GM21825 (cell line): ENCODE measurements around the gene R3HDM4.
"Not testable (repeated sequence)": the region's sequence is repeated elsewhere in the genome, so short reads cannot be mapped to it uniquely, and the experiment has no call there.

Experiments used
- ATAC-seq: cut with Tn5 transposase; IDR thresholded peaks from one replicate; pipeline ENCODE4 v1.9.1; 2021; ENCODE audit warnings: mild to moderate bottlenecking, moderate library complexity; ENCODE audit not compliant: unreplicated experiment

The R3HDM4 gene

DNA sequence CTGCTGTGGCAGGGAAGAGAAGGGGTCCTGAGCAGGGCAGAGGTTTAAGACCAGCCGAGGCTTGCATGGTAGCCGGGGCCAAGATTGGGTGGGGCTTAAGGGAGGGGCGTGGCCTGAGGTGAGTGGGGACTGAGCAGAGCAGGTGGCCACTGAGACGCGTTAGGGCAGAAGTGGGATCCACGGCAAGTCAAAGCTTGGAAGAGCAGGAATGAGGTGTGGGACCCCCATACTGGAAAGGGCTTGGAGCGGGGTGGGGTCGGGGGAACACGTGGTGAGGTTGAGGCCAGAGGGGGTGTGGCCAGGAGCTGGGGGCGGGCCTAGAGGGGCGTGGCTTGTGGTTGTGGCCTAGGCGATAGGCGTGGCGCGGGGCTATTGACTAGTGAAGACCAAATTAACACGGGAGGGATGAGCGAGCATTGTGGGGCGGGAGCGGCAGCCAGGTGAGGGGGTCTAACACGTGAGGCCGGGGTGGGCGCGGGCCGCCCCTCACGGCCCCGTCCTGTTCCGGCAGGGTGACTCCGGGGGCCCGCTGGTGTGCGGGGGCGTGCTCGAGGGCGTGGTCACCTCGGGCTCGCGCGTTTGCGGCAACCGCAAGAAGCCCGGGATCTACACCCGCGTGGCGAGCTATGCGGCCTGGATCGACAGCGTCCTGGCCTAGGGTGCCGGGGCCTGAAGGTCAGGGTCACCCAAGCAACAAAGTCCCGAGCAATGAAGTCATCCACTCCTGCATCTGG, 50.3 kb downstream of the R3HDM4 start:
- no peak for ATAC-seq

DNA sequence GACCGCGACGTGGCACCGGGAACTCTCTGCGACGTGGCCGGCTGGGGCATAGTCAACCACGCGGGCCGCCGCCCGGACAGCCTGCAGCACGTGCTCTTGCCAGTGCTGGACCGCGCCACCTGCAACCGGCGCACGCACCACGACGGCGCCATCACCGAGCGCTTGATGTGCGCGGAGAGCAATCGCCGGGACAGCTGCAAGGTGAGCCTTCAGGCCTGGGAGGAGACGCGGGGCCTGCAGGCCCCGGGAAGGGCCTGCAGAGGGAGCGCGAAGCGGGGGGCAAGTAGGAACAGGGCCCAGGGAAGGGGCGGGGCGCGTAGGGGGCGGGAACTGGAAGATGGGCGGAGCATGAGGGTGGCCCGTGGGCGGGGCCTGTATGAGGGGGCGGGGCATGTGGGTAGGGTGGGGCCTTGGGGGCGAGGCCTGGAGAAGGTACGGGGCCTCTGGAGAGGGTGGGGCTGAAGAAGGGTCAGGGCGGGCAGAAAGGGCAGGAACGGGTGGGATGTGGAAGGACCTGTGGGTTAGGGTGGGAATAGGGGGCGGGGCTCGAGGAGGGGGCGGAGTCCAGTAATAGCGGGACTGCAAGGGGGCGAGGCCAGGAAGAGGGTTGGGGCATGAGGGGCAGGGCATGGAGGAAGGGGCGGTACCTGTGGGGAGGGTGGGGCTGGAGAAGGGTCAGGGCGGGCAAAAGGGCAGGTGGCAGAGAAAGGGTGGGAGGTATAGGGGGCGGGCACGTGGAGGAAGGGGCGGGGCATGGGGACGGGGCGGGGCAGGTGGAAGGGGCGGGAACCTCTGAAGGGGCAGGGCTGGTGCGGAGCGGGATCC, 51.1 kb downstream of the R3HDM4 start:
- no peak for ATAC-seq

DNA sequence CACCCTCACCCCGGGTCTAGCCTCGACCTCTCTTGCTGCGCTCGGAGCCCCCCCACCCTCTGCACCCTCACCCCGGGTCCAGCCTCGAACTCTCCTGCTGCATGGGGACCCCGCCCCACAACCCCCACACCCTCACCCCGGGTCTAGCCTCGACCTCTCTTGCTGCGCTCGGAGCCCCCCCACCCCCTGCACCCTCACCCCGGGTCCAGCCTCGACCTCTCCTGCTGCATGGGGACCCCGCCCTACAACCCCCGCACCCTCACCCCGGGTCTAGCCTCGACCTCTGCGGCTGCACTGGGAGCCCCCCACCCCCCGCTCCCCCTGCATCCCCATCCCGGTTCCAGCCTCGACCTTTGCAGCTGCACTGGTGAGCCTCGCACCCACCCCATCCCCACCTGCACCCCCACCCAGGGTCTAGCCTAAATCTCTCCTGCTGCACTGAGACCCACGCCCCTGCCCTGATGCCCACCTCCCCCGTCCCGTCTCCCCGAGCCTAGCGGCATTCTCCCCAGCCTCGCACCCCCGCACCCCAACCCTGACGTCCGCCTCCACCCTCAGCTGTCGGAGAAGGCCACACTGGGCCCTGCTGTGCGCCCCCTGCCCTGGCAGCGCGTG, 51.8 kb downstream of the R3HDM4 start:
- ATAC-seq = no peak

DNA sequence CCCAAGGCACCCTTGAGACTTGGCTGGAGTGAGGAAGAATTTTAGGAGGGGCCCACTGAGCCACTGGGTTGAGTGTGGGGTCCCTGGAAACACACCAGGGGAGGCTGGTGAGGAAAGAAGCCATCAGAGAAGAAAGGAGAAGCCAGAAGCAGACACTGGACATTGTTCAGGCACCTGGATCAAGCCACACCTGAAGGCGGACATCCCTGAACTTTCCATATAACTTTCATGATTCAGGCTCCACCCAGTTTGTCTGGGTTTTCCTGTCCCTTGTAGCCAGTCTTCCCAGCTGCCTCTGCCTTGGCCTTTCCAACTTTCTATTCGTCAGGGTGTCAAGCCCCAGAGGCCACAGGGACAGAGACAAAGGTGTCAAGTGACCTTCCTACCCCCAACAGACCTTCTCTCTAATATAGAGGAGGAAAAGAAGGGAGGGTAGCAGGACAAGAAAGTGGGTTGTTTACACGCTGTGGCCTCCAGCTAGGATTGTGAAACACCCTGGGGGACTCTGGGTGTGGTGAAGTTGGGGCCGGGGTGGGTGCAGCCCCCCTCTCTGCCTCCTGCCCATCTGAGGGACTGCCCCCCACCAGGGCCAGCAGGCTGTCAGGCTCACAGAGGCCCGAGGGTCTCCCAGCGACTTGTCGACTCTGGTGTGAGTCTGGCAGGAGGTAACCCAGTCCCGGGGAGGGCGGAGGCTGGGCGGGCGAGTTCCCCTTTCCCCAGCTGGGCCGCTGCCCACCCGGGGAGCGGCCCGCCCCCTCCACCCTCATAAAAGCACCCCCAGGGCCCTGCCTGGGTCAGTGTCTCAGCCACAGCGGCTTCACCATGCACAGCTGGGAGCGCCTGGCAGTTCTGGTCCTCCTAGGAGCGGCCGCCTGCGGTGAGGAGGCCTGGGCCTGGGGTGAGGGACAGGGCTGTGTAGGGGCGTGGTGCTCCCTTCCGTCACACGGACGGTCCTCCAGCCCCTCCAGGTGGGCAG, 53.9 kb downstream of the R3HDM4 start, which contains the start of gene CFD:
TSS of gene CFD (plus strand) at position 797 of the 976 bp plus-strand sequence. CDS start at position 823, 26 bp downstream.
- ATAC-seq = no peak

DNA sequence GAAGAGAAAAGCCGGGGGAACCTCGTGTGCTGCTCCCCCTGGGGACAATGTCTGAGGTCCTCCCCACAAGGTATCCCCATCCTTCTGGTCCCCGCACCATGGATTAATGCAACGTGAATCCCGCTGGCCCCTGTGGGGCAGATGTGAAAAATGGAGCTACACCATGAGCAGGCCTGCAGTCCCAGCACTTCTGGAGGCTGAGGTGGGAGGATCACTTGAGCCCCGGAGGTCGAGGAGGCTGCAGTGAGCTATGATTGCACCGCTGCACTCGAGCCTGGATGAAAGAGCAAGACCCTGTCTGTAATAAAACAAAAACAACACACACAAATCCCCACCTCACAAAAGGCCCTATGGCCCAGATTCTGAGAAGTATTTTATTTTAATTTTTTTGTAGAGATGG, 54.7 kb downstream of the R3HDM4 start:
- ATAC-seq = no peak

DNA sequence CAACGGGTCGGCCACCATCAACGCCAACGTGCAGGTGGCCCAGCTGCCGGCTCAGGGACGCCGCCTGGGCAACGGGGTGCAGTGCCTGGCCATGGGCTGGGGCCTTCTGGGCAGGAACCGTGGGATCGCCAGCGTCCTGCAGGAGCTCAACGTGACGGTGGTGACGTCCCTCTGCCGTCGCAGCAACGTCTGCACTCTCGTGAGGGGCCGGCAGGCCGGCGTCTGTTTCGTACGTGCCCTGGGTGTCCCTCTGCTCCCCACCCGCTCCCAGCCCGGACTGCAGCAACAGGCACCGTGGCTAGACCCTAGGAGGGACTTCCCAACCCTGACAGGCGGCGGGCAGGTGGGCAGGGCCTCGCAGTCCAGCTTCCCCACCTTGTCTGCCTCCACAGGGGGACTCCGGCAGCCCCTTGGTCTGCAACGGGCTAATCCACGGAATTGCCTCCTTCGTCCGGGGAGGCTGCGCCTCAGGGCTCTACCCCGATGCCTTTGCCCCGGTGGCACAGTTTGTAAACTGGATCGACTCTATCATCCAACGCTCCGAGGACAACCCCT, 57.4 kb downstream of the R3HDM4 start:
- no peak for ATAC-seq

DNA sequence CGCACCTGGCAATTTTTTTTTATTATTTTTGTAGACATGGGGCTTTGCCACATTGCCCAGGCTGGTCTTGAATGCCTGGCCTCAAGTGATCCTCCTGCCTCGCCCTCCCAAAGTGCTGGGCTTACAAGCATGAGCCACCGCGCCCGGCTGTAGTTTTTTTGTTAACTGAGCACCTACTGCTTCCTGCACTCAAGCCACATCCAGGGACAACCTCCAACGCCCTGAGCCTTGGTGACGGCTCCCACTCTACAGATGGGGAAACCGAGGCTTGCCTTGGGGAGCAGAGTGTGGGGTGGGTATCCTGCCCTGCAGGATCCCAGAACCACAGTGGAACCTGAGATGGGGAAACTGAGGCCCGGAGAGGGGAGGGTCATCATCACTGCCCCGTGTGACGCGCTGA, 57.9 kb downstream of the R3HDM4 start:
- ATAC-seq = no peak

DNA sequence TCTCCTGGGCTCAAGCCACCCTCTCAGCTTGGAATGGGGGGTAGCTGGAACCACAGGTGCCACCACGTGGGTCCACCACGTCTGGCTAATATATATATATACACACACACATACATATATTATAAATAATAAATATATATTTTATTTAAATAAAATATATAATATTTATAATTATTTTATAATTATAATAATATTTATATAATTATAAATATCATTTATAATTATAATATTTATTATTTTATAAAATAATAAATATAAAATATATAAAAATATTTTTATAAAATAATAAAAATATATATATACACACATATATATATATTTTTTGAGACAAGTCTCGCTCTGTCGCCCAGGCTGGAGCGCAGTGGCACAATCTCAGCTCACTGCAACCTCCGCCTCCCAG, 58.5 kb downstream of the R3HDM4 start:
- ATAC-seq = no peak

DNA sequence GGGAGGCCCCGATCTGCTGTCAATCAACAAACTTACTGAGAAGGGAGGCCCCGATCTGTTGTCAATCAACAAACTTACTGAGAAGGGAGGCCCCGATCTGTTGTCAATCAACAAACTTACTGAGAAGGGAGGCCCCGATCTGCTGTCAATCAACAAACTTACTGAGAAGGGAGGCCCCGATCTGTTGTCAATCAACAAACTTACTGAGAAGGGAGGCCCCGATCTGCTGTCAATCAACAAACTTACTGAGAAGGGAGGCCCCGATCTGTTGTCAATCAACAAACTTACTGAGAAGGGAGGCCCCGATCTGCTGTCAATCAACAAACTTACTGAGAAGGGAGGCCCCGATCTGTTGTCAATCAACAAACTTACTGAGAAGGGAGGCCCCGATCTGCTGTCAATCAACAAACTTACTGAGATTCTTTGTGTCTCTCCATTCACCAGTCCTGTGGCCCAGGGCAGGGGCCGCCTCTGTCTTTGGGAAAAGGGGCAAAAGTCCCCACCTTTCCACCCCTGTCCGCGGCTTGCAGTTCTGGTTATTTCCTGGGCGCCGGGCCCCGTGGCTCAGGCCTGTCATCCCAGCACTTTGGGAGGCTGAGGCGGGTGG, 59.3 kb downstream of the R3HDM4 start:
- ATAC-seq = not testable (repeated sequence)

DNA sequence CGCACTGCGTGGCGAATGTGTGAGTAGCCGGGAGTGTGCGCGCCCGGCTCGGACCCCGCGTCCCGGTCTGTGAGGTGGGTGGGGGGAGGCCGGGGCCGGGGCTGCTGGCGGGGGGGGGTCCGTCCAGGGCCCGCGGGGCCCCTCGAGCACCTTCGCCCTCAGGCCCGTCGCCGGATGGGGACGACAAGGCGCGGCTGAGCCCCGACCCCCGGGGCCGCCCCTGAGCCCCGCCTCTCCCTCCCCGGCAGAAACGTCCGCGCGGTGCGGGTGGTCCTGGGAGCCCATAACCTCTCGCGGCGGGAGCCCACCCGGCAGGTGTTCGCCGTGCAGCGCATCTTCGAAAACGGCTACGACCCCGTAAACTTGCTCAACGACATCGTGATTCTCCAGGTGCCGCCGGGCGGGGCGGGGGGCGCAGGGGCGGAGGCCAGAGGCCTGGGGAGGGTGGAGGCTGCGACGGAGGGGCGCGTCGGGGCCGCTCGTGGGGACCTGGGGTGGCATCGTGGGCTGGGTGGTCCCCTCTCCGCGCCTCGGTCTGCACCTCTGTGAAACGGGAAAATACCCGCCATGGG, 59.9 kb downstream of the R3HDM4 start:
- no peak for ATAC-seq

DNA sequence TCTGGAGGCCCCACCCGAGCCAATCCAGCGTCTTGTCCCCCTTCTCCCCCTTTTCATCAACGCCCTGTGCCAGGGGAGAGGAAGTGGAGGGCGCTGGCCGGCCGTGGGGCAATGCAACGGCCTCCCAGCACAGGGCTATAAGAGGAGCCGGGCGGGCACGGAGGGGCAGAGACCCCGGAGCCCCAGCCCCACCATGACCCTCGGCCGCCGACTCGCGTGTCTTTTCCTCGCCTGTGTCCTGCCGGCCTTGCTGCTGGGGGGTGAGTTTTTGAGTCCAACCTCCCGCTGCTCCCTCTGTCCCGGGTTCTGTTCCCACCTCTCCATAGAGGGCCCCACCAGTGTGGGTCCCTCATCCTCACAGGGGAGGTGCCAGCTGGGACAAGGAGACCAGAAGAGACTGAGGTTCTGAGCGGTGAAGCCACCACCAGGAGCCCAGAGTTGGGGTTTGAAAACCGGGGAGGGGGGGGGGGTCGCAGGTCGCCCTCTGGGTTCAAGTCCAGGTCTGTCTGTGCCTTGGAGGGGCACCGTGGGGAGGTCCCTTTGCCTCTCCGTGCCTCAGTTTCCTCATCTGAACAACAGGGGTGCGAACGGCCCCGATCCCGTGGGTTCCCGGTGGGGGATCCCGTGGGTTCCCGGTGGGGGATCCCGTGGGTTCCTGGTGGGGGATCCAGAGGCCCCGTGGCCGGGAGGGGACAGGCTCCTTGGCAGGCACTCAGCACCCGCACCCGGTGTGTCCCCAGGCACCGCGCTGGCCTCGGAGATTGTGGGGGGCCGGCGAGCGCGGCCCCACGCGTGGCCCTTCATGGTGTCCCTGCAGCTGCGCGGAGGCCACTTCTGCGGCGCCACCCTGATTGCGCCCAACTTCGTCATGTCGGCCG, 60.6 kb downstream of the R3HDM4 start, which contains the start of gene ELANE:
TSS of gene ELANE (plus strand) at position 168 of the 878 bp plus-strand sequence. CDS start at position 194, 26 bp downstream.
- ATAC-seq = no peak

DNA sequence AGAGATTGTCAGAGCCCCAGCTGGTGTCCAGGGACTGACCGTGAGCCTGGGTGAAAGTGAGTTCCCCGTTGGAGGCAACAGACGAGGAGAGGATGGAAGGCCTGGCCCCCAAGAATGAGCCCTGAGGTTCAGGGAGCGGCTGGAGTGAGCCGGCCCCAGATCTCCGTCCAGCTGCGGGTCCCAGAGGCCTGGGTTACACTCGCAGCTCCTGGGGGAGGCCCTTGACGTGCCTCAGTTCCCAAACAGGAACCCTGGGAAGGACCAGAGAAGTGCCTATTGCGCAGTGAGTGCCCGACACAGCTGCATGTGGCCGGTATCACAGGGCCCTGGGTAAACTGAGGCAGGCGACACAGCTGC, 62.1 kb downstream of the R3HDM4 start:
- ATAC-seq = no peak

DNA sequence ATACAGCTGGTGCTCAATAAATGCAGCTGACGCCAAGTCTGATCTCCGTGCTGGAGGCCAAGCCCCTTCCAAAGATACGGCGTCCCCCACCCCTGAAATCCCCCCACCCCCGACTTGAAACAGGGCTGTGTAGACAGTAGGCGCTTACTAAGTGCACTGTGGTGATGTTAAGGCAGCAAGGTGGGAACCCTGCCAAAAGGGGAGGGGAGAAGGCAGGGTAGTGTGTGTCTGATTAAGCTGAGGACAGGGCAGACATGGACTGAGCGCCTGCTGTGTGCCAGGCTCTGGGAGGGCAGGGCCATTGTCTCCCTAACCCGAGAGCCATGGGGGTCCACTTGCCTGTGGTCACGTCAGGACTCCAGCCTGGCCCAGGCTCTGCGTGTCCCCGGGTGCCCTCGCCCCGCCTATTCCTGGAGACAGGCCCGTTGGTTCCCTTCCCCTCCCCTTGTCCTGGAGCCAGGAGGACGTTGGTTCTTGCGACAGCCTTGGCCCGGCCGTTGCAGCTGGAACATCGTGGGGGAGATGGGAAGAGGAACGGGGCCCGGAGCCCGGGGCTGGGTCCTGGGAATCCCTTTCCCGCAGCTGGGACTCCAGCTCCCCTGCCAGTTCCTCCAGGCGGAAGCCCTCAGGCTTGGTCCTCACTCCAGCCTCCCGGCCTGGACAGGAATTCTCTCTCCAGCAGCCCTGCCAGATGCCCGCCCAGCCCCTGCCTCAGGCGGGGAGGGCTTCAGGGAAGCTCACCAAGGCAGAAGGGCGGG, 62.6 kb downstream of the R3HDM4 start:
- ATAC-seq = no peak

DNA sequence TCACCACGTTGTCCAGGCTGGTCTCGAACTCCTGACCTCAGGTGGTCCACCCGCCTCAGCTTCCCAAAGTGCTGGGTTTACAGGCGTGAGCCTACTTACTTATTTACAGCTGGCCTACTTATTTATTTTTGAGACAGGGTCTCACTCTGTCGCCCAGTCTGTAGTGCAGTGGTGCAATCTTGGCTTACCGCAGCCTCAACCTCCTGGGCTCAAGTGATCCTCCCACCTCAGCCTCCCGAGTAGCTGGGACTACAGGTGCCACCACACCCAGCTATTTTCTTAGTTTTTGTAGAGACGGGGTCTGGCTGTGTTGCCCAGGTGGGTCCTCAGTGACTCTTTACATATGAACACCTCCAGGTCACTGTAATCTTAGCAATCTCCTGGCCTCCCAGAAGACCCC, 63.8 kb downstream of the R3HDM4 start:
- not testable (repeated sequence) for ATAC-seq

DNA sequence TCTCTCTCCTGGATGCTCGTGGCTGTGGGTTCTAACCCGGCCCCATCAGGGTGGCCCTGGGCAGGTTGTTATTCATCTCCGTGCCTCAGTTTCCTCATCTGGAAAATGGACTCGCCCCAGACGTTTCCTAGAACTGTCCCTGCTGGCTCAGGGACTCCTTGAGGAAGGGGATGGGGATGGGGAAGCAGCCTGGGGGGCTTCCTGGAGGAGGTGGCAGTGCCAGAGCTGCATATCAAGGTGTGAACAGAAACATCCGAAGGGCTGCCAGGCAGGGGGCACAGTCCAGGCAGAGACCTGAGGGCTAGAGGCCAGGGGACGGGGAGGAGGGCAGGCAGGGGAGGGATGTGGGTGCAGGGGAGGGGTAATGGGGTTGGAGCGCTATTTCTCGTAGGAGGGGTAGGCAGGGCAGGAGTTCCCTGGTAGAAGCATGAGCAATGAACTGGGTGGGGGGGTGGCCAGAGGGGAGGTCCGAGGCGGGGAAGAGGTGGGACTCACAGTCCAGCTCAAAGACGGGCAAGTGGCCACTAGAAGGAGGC, 64.6 kb downstream of the R3HDM4 start:
- no peak for ATAC-seq
